GM23248 (cell line): Measurements from ENCODE around the gene KRTAP5-9. TPM values are rescaled to one million over a fixed set of nuclear protein-coding genes. Genes with fewer than 3 reads are reported as not detected.
"Not testable (repeated sequence)": the region's sequence is repeated elsewhere in the genome, so short reads cannot be mapped to it uniquely, and the experiment has no call there.

Experiments
- DNase-seq: peaks from one replicate; pipeline ENCODE4 v3.0.0-alpha.2; 2015
- H2AFZ ChIP-seq: fragments of 200-600 bp; sonication (generic); 2 replicates; pipeline ENCODE4 v1.6.1; 2016; ENCODE audit warnings: antibody characterized with exemption
- H3F3A ChIP-seq: fragments of 200-600 bp; sonication (generic); 2 replicates; pipeline ENCODE4 v1.6.1; 2016; ENCODE audit warnings: mild to moderate bottlenecking, antibody characterized with exemption, mixed run types; ENCODE audit not compliant: insufficient read depth
- H3K27ac ChIP-seq: fragments of 200-600 bp; sonication (generic); 2 replicates; pipeline ENCODE4 v1.5.1; 2016; ENCODE audit warnings: mild to moderate bottlenecking
- H3K27me3 ChIP-seq: fragments of 200-600 bp; sonication (generic); replicated peaks from 2 replicates; pipeline ENCODE4 v1.6.1; 2016; ENCODE audit warnings: mild to moderate bottlenecking; ENCODE audit not compliant: insufficient read depth
- H3K36me3 ChIP-seq: fragments of 200-600 bp; sonication (generic); 2 replicates; pipeline ENCODE4 v1.6.1; 2016; ENCODE audit warnings: low read depth, mild to moderate bottlenecking
- H3K4me1 ChIP-seq: fragments of 200-600 bp; sonication (generic); 2 replicates; pipeline ENCODE4 v1.6.1; 2016; ENCODE audit warnings: mild to moderate bottlenecking; ENCODE audit not compliant: insufficient read depth
- H3K4me2 ChIP-seq: fragments of 200-600 bp; sonication (generic); one replicate; pipeline ENCODE4 v1.6.1; 2016; ENCODE audit warnings: mild to moderate bottlenecking; ENCODE audit not compliant: unreplicated experiment
- H3K4me3 ChIP-seq: fragments of 200-600 bp; sonication (generic); 2 replicates; pipeline ENCODE4 v1.5.1; 2016; ENCODE audit warnings: mild to moderate bottlenecking
- H3K79me2 ChIP-seq: fragments of 200-600 bp; sonication (generic); 2 replicates; pipeline ENCODE4 v1.6.1; 2016; ENCODE audit warnings: mild to moderate bottlenecking; ENCODE audit not compliant: insufficient read depth
- H3K9ac ChIP-seq: fragments of 200-600 bp; sonication (generic); 2 replicates; pipeline ENCODE4 v1.6.1; 2016; ENCODE audit warnings: mild to moderate bottlenecking
- H3K9me2 ChIP-seq: fragments of 200-600 bp; sonication (generic); 2 replicates; pipeline ENCODE4 v1.6.1; 2016; ENCODE audit warnings: mixed run types, mild to moderate bottlenecking, moderate library complexity; ENCODE audit not compliant: insufficient read depth
- H3K9me3 ChIP-seq: fragments of 200-600 bp; sonication (generic); one replicate; pipeline ENCODE4 v1.6.1; 2017; ENCODE audit warnings: low read depth
- H4K20me1 ChIP-seq: fragments of 200-600 bp; sonication (generic); 2 replicates; pipeline ENCODE4 v1.6.0; 2016; ENCODE audit not compliant: insufficient read depth
- EZH2 ChIP-seq: fragments of 200-600 bp; sonication (generic); IDR thresholded peaks from 2 replicates; pipeline ENCODE4 v1.6.1; 2018; ENCODE audit warnings: antibody characterized with exemption, mild to moderate bottlenecking; ENCODE audit not compliant: insufficient read depth, poor library complexity, severe bottlenecking
- EZH2phosphoT487 ChIP-seq: fragments of 200-600 bp; sonication (generic); IDR thresholded peaks from 2 replicates; pipeline ENCODE4 v1.6.1; 2018; ENCODE audit warnings: antibody characterized with exemption, moderate library complexity, mild to moderate bottlenecking, low read depth; ENCODE audit not compliant: insufficient read depth
- WGBS, 2 experiments: methylation state at CpG; one replicate each; pipeline ENCODE4 v1.1.6; 2015 to 2017; ENCODE audit warnings: low lambda C conversion rate in 2 of 2, low coverage in 1 of 2; ENCODE audit errors: missing lambda C conversion rate in 2 of 2; 5-methylcytosine and 5-hydroxymethylcytosine counted together
- in situ Hi-C: fragments of 300-500 bp; cut with MboI; formaldehyde crosslinking; loops from 2 replicates; pipeline ENCODE4 v1.15.0; 2020
- polyA plus RNA-seq: library from polyadenylated mRNA; unstranded; fragments of >200 nt; fragmentation: Nextera tagmentation; extraction: Ambion mirVana; gene quantifications from 2 replicates; pipeline ENCODE4 v1.2.1, GENCODE V29; 2016
- total RNA-seq: library from RNA; depleted of rRNA; stranded (reverse); fragments of >200 nt; shearing (Covaris generic); gene quantifications from 2 replicates; pipeline ENCODE4 v1.2.3, GENCODE V29; 2014

Gene KRTAP5-9
- total and polyA plus RNA-seq, 2 experiments from 2014 or later: not detected

- DNase-seq: no peak
- Histone ChIP-seq H3K27ac (no peak overlapping the region), H2AFZ (no peak overlapping the region), H3K36me3 (no peaks in the 10 kb centered on the region), H3K79me2 (no peaks in the 10 kb centered on the region), H3K27me3 (no peaks in the 10 kb centered on the region; the same call in 1 of the 2 replicates), H3K9me2 (no peaks in the 10 kb centered on the region), H3K9ac (no peak overlapping the region), H3F3A (no peaks in the 10 kb centered on the region), H3K4me2 (no peak overlapping the region), H3K4me1 (no peaks in the 10 kb centered on the region), H3K4me3 (no peak overlapping the region), H3K9me3 (no peaks in the 10 kb centered on the region), H4K20me1 (no peaks in the 10 kb centered on the region)
- TF ChIP-seq EZH2: no peak
- no peak for TF ChIP-seq EZH2phosphoT487
- WGBS, 2 experiments: 68 to 70% methylated on average over 9 of the region's 9 CpGs
- in situ Hi-C loops: no loop called here
Measured at GRCh38 chr11:71535825-71536224, 12.4 kb upstream of the KRTAP5-9 start.

- no peaks in the 10 kb centered on the region; the same call in 1 of the 2 replicates for H3K27me3 ChIP-seq
- DNase-seq: no peak
- no peak overlapping the region for H3K4me3 ChIP-seq
- no peak overlapping the region for H3K9ac ChIP-seq
- in situ Hi-C loops: no loop called here
- no peaks in the 10 kb centered on the region for H3K9me3 ChIP-seq
- H3F3A ChIP-seq: no peaks in the 10 kb centered on the region
- H3K9me2 ChIP-seq: no peaks in the 10 kb centered on the region
- no peaks in the 10 kb centered on the region for H3K4me1 ChIP-seq
- no peaks in the 10 kb centered on the region for H3K36me3 ChIP-seq
- no peak for TF ChIP-seq EZH2
- H3K27ac ChIP-seq: no peak overlapping the region
- no peak overlapping the region for H2AFZ ChIP-seq
- no peak overlapping the region for H3K4me2 ChIP-seq
- no peaks in the 10 kb centered on the region for H4K20me1 ChIP-seq
- 50 to 62% methylated on average over 9 of the region's 9 CpGs for WGBS, 2 experiments
- H3K79me2 ChIP-seq: no peaks in the 10 kb centered on the region
Measured at GRCh38 chr11:71537537-71537936, 10.7 kb upstream of the KRTAP5-9 start.

- H3K9me3 ChIP-seq, H3K27ac ChIP-seq, H3K27me3 ChIP-seq, H3K4me2 ChIP-seq, H3K4me1 ChIP-seq, H3K79me2 ChIP-seq, H3F3A ChIP-seq, H2AFZ ChIP-seq, H4K20me1 ChIP-seq, H3K4me3 ChIP-seq, in situ Hi-C loops, DNase-seq, H3K9me2 ChIP-seq, H3K36me3 ChIP-seq, H3K9ac ChIP-seq: not testable (repeated sequence)
- WGBS, 2 experiments: 41 to 46% methylated on average over 4 of the region's 4 CpGs
Measured at GRCh38 chr11:71537977-71538665, 10.1 kb upstream of the KRTAP5-9 start, which contains the start of gene KRTAP5-8. KRTAP5-8 (plus strand) TSS chr11:71538025; CDS start chr11:71538056, 31 bp downstream.

GRCh38 chr11:71538666-71538990 is 9.6 kb upstream of the KRTAP5-9 start:
- H2AFZ ChIP-seq: no peak overlapping the region
- H3K9me3 ChIP-seq: no peaks in the 10 kb centered on the region
- H3K4me3 ChIP-seq: no peak overlapping the region
- H3K4me1 ChIP-seq: no peaks in the 10 kb centered on the region
- TF ChIP-seq EZH2: no peak
- TF ChIP-seq EZH2phosphoT487: no peak
- no peak for DNase-seq
- H3K79me2 ChIP-seq: no peaks in the 10 kb centered on the region
- no peaks in the 10 kb centered on the region for H3F3A ChIP-seq
- no peaks in the 10 kb centered on the region for H3K36me3 ChIP-seq
- no peak overlapping the region for H3K27ac ChIP-seq
- 53 to 60% methylated on average over 4 of the region's 4 CpGs for WGBS, 2 experiments
- H3K4me2 ChIP-seq: no peak overlapping the region
- no peaks in the 10 kb centered on the region; the same call in 1 of the 2 replicates for H3K27me3 ChIP-seq
- H3K9ac ChIP-seq: no peak overlapping the region
- in situ Hi-C loops: no loop called here
- no peaks in the 10 kb centered on the region for H3K9me2 ChIP-seq
- H4K20me1 ChIP-seq: no peaks in the 10 kb centered on the region

- DNase-seq: no peak
- TF ChIP-seq EZH2: no peak
- TF ChIP-seq EZH2phosphoT487: no peak
- Histone ChIP-seq H3K27me3 (no peaks in the 10 kb centered on the region; the same call in 1 of the 2 replicates), H3K27ac (no peak overlapping the region), H4K20me1 (no peaks in the 10 kb centered on the region), H3K9me2 (no peaks in the 10 kb centered on the region), H3F3A (no peaks in the 10 kb centered on the region), H3K36me3 (no peaks in the 10 kb centered on the region), H3K9me3 (no peaks in the 10 kb centered on the region), H2AFZ (no peak overlapping the region), H3K4me1 (no peaks in the 10 kb centered on the region), H3K4me2 (no peak overlapping the region), H3K4me3 (no peak overlapping the region), H3K79me2 (no peaks in the 10 kb centered on the region), H3K9ac (no peak overlapping the region)
- in situ Hi-C loops: no loop called here
- 46 to 48% methylated on average over 11 of the region's 11 CpGs for WGBS, 2 experiments
Measured at GRCh38 chr11:71539017-71539416, 9.2 kb upstream of the KRTAP5-9 start.

GRCh38 chr11:71539971-71540370 is 8.2 kb upstream of the KRTAP5-9 start:
- H3K4me1 ChIP-seq, H3K79me2 ChIP-seq, H3K9ac ChIP-seq, H3F3A ChIP-seq, H4K20me1 ChIP-seq, H3K36me3 ChIP-seq, H3K4me2 ChIP-seq, H3K4me3 ChIP-seq, DNase-seq, H3K9me3 ChIP-seq, H3K27me3 ChIP-seq, H2AFZ ChIP-seq, in situ Hi-C loops, H3K9me2 ChIP-seq, H3K27ac ChIP-seq: not testable (repeated sequence)
- WGBS, 2 experiments: 59 to 65% methylated on average over 11 of the region's 11 CpGs
